Upper lobe of right lung (tissue), 1 donor: ENCODE results near the gene PRAC2. TPM values are rescaled to one million over a fixed set of nuclear protein-coding genes. Genes with fewer than 3 reads are reported as not detected.
"Not testable (repeated sequence)": the region's sequence is repeated elsewhere in the genome, so short reads cannot be mapped to it uniquely, and the experiment has no call there.

Experiments
- ATAC-seq: fragments of 200-7000 bp; cut with Tn5 transposase; one replicate; pipeline ENCODE4 v1.9.1; 2020; ENCODE audit warnings: mild to moderate bottlenecking, moderate library complexity
- DNase-seq: peaks from one replicate; pipeline ENCODE4 v3.0.0-alpha.2; 2020
- H3K27ac ChIP-seq: fragments of 200-600 bp; one replicate; pipeline ENCODE4 v1.8.0; 2022
- H3K27me3 ChIP-seq: fragments of 200-600 bp; one replicate; pipeline ENCODE4 v1.8.0; 2022; ENCODE audit warnings: mild to moderate bottlenecking
- H3K36me3 ChIP-seq: fragments of 200-600 bp; one replicate; pipeline ENCODE4 v1.8.0; 2022
- H3K4me1 ChIP-seq: fragments of 200-600 bp; one replicate; pipeline ENCODE4 v1.8.0; 2022
- H3K4me3 ChIP-seq: fragments of 200-600 bp; one replicate; pipeline ENCODE4 v1.8.0; 2022; ENCODE audit warnings: mild to moderate bottlenecking
- H3K9me3 ChIP-seq: fragments of 200-600 bp; one replicate; pipeline ENCODE4 v1.8.0; 2022
- CTCF ChIP-seq: fragments of 200-600 bp; IDR thresholded peaks from one replicate; pipeline ENCODE4 v1.8.0; 2022; ENCODE audit warnings: antibody characterized with exemption
- intact Hi-C: fragments of 100-400 bp; cut with DNase I; formaldehyde crosslinking; loops from one replicate; pipeline ENCODE4 v1.11.0; 2022
- total RNA-seq: library from RNA; stranded (reverse); fragmentation: NEBNext Ultra II Directional; extraction: Animal tissue kit (Norgen Biotek cat#: 25700); gene quantifications from one replicate; pipeline ENCODE4 v1.2.1, GENCODE V29; 2021
- donor health status: DM: no; HTN: yes; CAD: no; lungs with severe emphysema.

Gene PRAC2
- total RNA-seq, 1 donor from 2014 or later = not detected

- DNase-seq (no peak), ATAC-seq (no peak)
- H3K4me3 ChIP-seq = no peak overlapping the region
- H3K27me3 ChIP-seq = peaks cover 96% of the 10 kb centered on the region
- TF ChIP-seq CTCF = no peak
- no peaks in the 10 kb centered on the region for H3K36me3 ChIP-seq
- H3K4me1 ChIP-seq = no peaks in the 10 kb centered on the region
- no peaks in the 10 kb centered on the region for H3K9me3 ChIP-seq
- intact Hi-C loops = no loop called here
- H3K27ac ChIP-seq = no peak overlapping the region
These were observed 11.9 kb upstream of the PRAC2 start for GRCh38 chr17:48711128-48711527.

- DNase-seq (no peak), ATAC-seq (no peak)
- Histone ChIP-seq H3K27ac (no peak overlapping the region), H3K4me3 (no peak overlapping the region), H3K27me3 (peaks cover 100% of the 10 kb centered on the region), H3K36me3 (no peaks in the 10 kb centered on the region), H3K9me3 (no peaks in the 10 kb centered on the region), H3K4me1 (no peaks in the 10 kb centered on the region)
- no peak for TF ChIP-seq CTCF
- intact Hi-C loops = no loop called here
These were observed 7.2 kb upstream of the PRAC2 start for GRCh38 chr17:48715496-48716399.

- H3K4me3 ChIP-seq, H3K27ac ChIP-seq, H3K9me3 ChIP-seq, H3K4me1 ChIP-seq, DNase-seq, ATAC-seq, H3K36me3 ChIP-seq, intact Hi-C loops: not testable (repeated sequence)
- H3K27me3 ChIP-seq = peaks cover 100% of the 10 kb centered on the region
These were observed 6.4 kb upstream of the PRAC2 start for GRCh38 chr17:48716549-48716948.

DNA sequence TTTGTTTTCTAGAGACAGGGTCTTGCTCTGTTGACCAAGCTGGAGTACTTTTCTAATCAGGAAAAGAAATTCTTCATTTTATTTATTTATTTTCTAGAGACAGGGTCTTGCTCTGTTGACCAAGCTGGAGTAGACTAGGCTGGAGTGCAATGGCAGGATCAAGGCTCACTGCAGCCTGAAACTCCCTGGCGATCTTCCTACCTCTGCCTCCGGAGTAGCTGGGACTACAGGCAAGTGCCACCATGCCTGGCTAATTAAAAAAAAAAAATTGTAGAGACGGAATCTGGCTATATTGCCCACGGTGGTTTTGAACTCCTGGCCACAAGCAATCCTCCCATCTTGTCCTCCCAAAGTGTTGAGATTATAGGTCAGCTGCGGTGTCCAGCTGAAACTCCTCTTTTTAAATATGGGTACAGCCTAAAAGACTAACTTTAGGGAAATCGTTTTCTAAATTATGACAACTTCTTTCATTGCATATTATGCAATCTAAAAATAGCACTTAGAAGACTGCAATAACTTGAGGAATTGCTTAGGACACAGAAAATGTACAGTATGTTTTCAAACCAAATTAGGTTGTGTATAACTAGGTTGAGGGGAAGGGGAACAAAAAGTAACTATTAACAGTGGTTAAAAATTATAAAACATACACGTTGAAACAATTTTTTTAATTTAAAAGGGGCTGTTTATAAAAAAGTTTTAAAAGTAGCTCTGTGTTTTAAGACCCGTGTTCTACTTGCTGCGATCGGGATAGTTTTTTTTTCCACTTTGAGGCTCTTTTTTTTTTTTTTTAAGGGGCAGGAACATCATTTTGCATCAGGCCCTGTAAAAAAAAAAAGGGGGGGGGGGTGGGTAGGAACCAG is 5.4 kb upstream of the PRAC2 start:
- Histone ChIP-seq H3K9me3 (no peaks in the 10 kb centered on the region), H3K27ac (no peak overlapping the region), H3K4me1 (no peaks in the 10 kb centered on the region), H3K36me3 (no peaks in the 10 kb centered on the region), H3K27me3 (peaks cover 100% of the 10 kb centered on the region), H3K4me3 (no peak overlapping the region)
- ATAC-seq (no peak), DNase-seq (no peak)
- TF ChIP-seq CTCF = no peak
- intact Hi-C loops = no loop called here

GRCh38 chr17:48718227-48718760 is 4.7 kb upstream of the PRAC2 start:
- peaks cover 100% of the 10 kb centered on the region for H3K27me3 ChIP-seq
- peaks cover under 1% of the 10 kb centered on the region for H3K4me1 ChIP-seq
- DNase-seq (no peak), ATAC-seq (no peak)
- H3K4me3 ChIP-seq = no peak overlapping the region
- no peaks in the 10 kb centered on the region for H3K9me3 ChIP-seq
- intact Hi-C loops = no loop called here
- H3K27ac ChIP-seq = no peak overlapping the region
- TF ChIP-seq CTCF = no peak
- no peaks in the 10 kb centered on the region for H3K36me3 ChIP-seq
